Testis (tissue), 3 donors: Measurements from ENCODE around the gene ELFN1. TPM values are rescaled to one million over a fixed set of nuclear protein-coding genes. Genes with fewer than 3 reads are reported as not detected.

Experiments
- DNase-seq: peaks from one replicate; pipeline ENCODE4 v3.0.0-alpha.2; 2019
- H3K27ac ChIP-seq, 2 donors: fragments of 200-600 bp; sonication (generic); one replicate each; pipeline ENCODE4 v1.5.1; 2019
- H3K27me3 ChIP-seq: fragments of 200-600 bp; sonication (generic); one replicate; pipeline ENCODE4 v1.5.1; 2019
- H3K36me3 ChIP-seq: fragments of 200-600 bp; sonication (generic); one replicate; pipeline ENCODE4 v1.5.1; 2017; ENCODE audit warnings: low read depth; ENCODE audit errors: missing control alignments
- H3K4me1 ChIP-seq: fragments of 200-600 bp; sonication (generic); one replicate; pipeline ENCODE4 v1.5.1; 2019
- H3K4me3 ChIP-seq, 2 donors: fragments of 200-600 bp; sonication (generic); one replicate each; pipeline ENCODE4 v1.5.1; 2017 to 2019
- H3K9me3 ChIP-seq: fragments of 200-600 bp; sonication (generic); one replicate; pipeline ENCODE4 v1.5.1; 2017
- CTCF ChIP-seq, 3 experiments: fragments of 450-650 bp in 2 of 3; fragments of 200-600 bp in 1 of 3; sonication (generic) in 1 of 3; IDR thresholded peaks; one replicate each; pipeline ENCODE4 v1.5.1; 2016 to 2019; ENCODE audit warnings: antibody characterized with exemption in 3 of 3, mild to moderate bottlenecking in 2 of 3, moderate library complexity in 1 of 3
- POLR2A ChIP-seq: fragments of 450-650 bp; IDR thresholded peaks from one replicate; pipeline ENCODE4 v1.6.1; 2017; ENCODE audit warnings: antibody characterized with exemption, mild to moderate bottlenecking, moderate library complexity
- WGBS, 2 donors: methylation state at CpG; one replicate each; pipeline ENCODE4 v1.1.5; 2018; 5-methylcytosine and 5-hydroxymethylcytosine counted together
- intact Hi-C: fragments of 100-400 bp; cut with DNase I; formaldehyde crosslinking; loops from one replicate; pipeline ENCODE4 v1.15.1; 2023; ENCODE audit warnings: low total_unique reads
- polyA plus RNA-seq: library from polyadenylated mRNA; stranded (reverse); fragments of 350-450 nt; fragmentation: Illumina TruSeq; extraction: RNeasy Lipid Tissue Mini Kit (QIAGEN cat#74804); gene quantifications from one replicate; pipeline ENCODE4 v1.2.3, GENCODE V29; 2014; ENCODE audit warnings: low read depth, low replicate concordance; ENCODE audit not compliant: insufficient read depth
- total RNA-seq, 2 donors: library from RNA; depleted of rRNA; stranded (reverse); fragments of >200 nt; gene quantifications; one replicate each; pipeline ENCODE4 v1.2.3, GENCODE V29; 2016

The ELFN1 gene
- total and polyA plus RNA-seq, 3 donors from 2014 or later, result 2.3 to 3.2 (median 2.8) TPM

GRCh38 chr7:1651031-1651446, 19.0 kb upstream of the ELFN1 start:
- no peaks in the 10 kb centered on the region for H3K9me3 ChIP-seq
- intact Hi-C loops, result no loop called here
- H3K27me3 ChIP-seq, result no peaks in the 10 kb centered on the region
- H3K4me3 ChIP-seq, result no peak overlapping the region
- H3K27ac ChIP-seq, result no peak overlapping the region
- H3K4me1 ChIP-seq, result peaks cover 18% of the 10 kb centered on the region
- WGBS, 2 donors, result 70 to 86% methylated on average over 4 to 13 of the region's 13 CpGs
- TF ChIP-seq POLR2A, result no peak
- no peak for TF ChIP-seq CTCF (IDR thresholded peaks at IDR 0.05)
- DNase-seq, result no peak
- H3K36me3 ChIP-seq, result no peaks in the 10 kb centered on the region

GRCh38 chr7:1651891-1652290, 18.2 kb upstream of the ELFN1 start:
- Histone ChIP-seq H3K4me1 (peaks cover 17% of the 10 kb centered on the region), H3K27ac (no peak overlapping the region), H3K4me3 (no peak overlapping the region), H3K27me3 (no peaks in the 10 kb centered on the region), H3K36me3 (no peaks in the 10 kb centered on the region), H3K9me3 (no peaks in the 10 kb centered on the region)
- no peak for TF ChIP-seq CTCF (IDR thresholded peaks at IDR 0.05)
- TF ChIP-seq POLR2A, result no peak
- intact Hi-C loops, result no loop called here
- no peak for DNase-seq
- WGBS, 2 donors, result 88 to 92% methylated on average over 6 of the region's 6 CpGs

- no peaks in the 10 kb centered on the region for H3K9me3 ChIP-seq
- TF ChIP-seq CTCF (IDR thresholded peaks at IDR 0.05) (no peak), POLR2A (no peak)
- no peak for DNase-seq
- no peak overlapping the region for H3K4me3 ChIP-seq
- WGBS, 2 donors, result 85 to 98% methylated on average over 4 of the region's 4 CpGs
- H3K36me3 ChIP-seq, result no peaks in the 10 kb centered on the region
- no peak overlapping the region for H3K27ac ChIP-seq
- H3K27me3 ChIP-seq, result no peaks in the 10 kb centered on the region
- H3K4me1 ChIP-seq, result peaks cover 3% of the 10 kb centered on the region
- intact Hi-C loops, result no loop called here
These were observed 16.6 kb upstream of the ELFN1 start for GRCh38 chr7:1653500-1653899.

- no peaks in the 10 kb centered on the region for H3K4me1 ChIP-seq
These were observed 16.0 kb upstream of the ELFN1 start for GRCh38 chr7:1654111-1654510.

More at GRCh38 chr7:1654111-1654510, 16.0 kb upstream of the ELFN1 start:
- Histone ChIP-seq H3K27ac (no peak overlapping the region), H3K27me3 (no peaks in the 10 kb centered on the region), H3K36me3 (no peaks in the 10 kb centered on the region), H3K4me3 (no peak overlapping the region), H3K9me3 (no peaks in the 10 kb centered on the region)
- DNase-seq, result no peak
- 88 to 92% methylated on average over 15 of the region's 15 CpGs for WGBS, 2 donors
- TF ChIP-seq CTCF (IDR thresholded peaks at IDR 0.05), result no peak
- no peak for TF ChIP-seq POLR2A
- intact Hi-C loops, result no loop called here
